GM23248 (cell line): ENCODE measurements around the gene TBXAS1.

ENCODE experiments used
- EZH2 ChIP-seq: fragments of 200-600 bp; sonication (generic); IDR thresholded peaks from 2 replicates; pipeline ENCODE4 v1.6.1; 2018; ENCODE audit warnings: antibody characterized with exemption, mild to moderate bottlenecking; ENCODE audit not compliant: insufficient read depth, poor library complexity, severe bottlenecking
- EZH2phosphoT487 ChIP-seq: fragments of 200-600 bp; sonication (generic); IDR thresholded peaks from 2 replicates; pipeline ENCODE4 v1.6.1; 2018; ENCODE audit warnings: antibody characterized with exemption, moderate library complexity, mild to moderate bottlenecking, low read depth; ENCODE audit not compliant: insufficient read depth

DNA sequence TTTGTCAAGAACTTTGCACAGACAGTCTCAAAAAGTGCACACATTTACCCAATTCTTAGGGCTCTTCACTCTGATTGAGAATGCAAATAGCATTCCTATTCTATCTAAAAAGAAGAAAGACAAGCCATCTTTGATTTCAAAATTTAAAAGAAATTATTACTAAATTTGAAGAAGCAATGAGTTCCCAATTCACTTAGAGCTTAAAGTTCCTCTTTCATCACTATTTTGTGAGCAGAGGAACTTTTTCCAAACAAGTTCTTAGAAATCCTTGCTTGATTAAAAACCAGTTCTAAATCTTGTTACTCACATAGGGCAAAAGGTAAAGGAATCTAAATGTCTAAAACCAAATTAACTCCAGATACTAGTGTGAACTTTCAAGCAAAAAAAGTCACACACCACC is 56.4 kb downstream of the TBXAS1 start:
- TF ChIP-seq EZH2phosphoT487 (no peak), EZH2 (no peak)
